Measurements from ENCODE around the gene BRD1.

BRD1 gene

GRCh38 chr22:49867303-49868265, 39.9 kb upstream of the BRD1 start:
- TF ChIP-seq ZFX (IDR thresholded peaks at IDR 0.05; ENCODE audit: borderline replicate concordance), result no peak
- TF ChIP-seq CTCF (IDR thresholded peaks at IDR 0.05), result no peak
- H3K27ac ChIP-seq, result no peak overlapping the region

GRCh38 chr22:49866646-49867045, 39.0 kb upstream of the BRD1 start:
- TF ChIP-seq CTCF (IDR thresholded peaks at IDR 0.05) (no peak), ZFX (IDR thresholded peaks at IDR 0.05; ENCODE audit: borderline replicate concordance) (no peak)
- no peak overlapping the region for H3K27ac ChIP-seq

- no peak overlapping the region for H3K27ac ChIP-seq
- no peak for TF ChIP-seq CTCF (IDR thresholded peaks at IDR 0.05)
- no peak for TF ChIP-seq ZFX (IDR thresholded peaks at IDR 0.05; ENCODE audit: borderline replicate concordance)
Measured at GRCh38 chr22:49866134-49866533, 38.5 kb upstream of the BRD1 start.

- H3K27ac ChIP-seq, result no peak overlapping the region
- TF ChIP-seq ZFX (IDR thresholded peaks at IDR 0.05; ENCODE audit: borderline replicate concordance) (no peak), CTCF (IDR thresholded peaks at IDR 0.05) (no peak)
Measured at GRCh38 chr22:49865156-49865555, 37.5 kb upstream of the BRD1 start.

GRCh38 chr22:49863931-49864330, 36.3 kb upstream of the BRD1 start:
- no peak overlapping the region for H3K27ac ChIP-seq
- no peak for TF ChIP-seq CTCF (IDR thresholded peaks at IDR 0.05)
- TF ChIP-seq ZFX (IDR thresholded peaks at IDR 0.05; ENCODE audit: borderline replicate concordance), result no peak

GRCh38 chr22:49862496-49862776, 34.8 kb upstream of the BRD1 start:
- H3K27ac ChIP-seq, result no peak overlapping the region
- TF ChIP-seq CTCF (IDR thresholded peaks at IDR 0.05), result no peak

- H3K27ac ChIP-seq, result no peak overlapping the region
- TF ChIP-seq ZFX (IDR thresholded peaks at IDR 0.05; ENCODE audit: borderline replicate concordance) (no peak), CTCF (IDR thresholded peaks at IDR 0.05) (no peak)
Measured at GRCh38 chr22:49861642-49862495, 34.2 kb upstream of the BRD1 start.

Measured in 22Rv1 (cell line).